Hypothalamus (tissue), 51 donors: ENCODE results near the gene MYL11.
"Not testable (repeated sequence)": the region's sequence is repeated elsewhere in the genome, so short reads cannot be mapped to it uniquely, and the experiment has no call there.

Experiments used
- DNase-seq, 51 donors: peaks; one replicate each; lab custom pipeline; 2025; lab: John Stamatoyannopoulos, UW

The MYL11 gene

DNA sequence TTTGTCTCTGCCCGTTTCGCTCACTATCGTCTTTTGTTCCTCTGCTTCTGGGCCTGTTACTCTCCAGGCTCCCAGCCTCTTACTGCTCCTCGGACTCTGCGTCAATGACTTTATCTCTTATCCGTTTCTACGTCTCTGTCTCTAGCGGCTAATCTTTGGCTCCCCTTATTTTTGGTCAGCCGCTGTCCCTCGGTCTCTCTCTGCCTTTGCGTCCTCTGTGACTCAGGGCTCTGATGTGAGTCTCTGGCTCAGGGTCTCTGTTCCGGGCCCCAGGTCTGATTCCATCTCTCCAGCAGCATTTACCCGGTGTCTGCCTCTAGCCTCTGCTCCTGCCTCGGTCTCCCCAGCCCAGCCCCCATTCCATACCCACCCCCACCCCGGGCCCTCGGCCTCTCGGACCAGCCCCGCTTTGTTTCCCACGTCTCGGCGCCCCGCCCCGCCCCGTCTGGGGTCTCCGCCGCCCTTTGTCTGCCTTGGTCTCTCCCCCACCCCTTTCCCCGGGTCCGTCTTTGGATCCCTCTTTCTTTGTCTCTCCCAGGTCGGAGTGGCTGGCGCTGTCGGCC, 20.1 kb downstream of the MYL11 start:
- DNase-seq: peak in 5 of 51 donors; percentile 21 to 57 (median 45)

DNA sequence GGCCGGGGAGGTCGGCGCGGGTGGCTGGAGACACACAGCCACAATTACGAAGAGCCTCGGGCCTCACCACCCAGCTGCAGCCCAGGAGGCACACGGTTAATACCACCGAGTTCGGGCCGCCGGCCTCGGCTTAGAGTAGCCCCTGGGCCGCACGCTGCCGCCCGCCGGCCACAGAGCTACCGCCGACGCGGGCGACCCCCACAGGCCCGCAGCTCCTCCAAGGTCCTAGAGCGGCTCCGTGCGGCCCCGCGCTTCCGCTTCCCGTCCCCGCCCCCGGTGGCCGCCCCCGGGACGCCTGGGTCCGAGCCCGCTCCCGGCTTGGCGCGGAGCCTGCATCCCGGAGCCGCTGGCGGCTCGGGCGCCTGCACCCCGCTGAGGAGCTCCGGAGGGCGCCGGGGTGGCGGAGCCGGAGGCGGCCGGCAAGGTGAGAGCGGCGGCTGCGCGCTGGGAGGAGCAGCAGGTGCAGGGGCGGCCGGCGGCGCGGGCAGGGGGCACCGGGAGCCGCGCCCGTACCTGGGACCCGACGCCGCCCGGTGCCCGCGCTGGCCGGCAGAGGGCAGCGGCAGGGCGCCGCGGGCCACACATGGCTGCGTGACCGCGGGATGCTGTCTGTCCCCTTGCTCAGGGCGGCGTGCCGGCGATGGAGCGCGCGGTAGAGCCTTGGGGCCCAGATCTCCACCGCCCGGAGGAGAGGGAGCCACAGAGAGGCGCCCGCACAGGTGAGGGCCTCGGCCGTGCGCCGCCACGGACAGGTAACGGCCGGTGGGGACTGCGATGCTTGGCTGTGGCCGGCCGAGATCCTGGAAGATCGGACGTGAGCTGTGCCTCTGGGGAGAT, 20.8 kb downstream of the MYL11 start, which contains the start of gene ZNF48:
Gene ZNF48, plus strand, starts transcription at position 266 of the 837 bp plus-strand sequence. Its CDS starts 375 bp downstream, at position 641.
- DNase-seq: peak in 47 of 51 donors; percentile 51 to 94 (median 84)

DNA sequence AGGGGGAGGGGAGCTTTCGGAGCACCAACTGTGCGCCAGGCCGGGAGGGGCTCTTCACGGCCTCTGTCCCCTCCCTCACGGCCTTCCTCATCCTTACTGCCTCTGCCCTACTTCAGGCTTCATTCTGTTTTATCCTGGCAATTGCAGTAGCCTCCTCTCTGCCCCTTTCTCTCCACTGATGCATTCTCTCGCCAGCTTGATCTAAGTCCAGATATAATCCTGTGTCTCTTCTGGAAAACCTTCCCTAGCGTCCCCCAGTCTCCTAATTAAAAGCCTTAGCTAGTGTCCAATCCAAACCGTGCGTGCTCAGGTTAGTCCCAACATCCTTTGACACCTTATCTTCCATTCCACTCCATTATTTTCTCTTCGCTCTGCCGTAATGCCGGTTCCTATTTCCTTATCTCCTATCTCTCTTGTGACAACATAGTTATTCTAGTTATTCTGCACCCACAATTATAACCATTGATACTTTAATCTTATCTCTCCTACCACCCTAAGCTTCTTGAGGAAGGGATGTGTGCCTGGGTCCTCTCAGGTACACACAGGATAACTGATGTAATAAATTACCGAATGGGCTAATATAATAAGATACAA, 21.5 kb downstream of the MYL11 start:
- no peak for DNase-seq

DNA sequence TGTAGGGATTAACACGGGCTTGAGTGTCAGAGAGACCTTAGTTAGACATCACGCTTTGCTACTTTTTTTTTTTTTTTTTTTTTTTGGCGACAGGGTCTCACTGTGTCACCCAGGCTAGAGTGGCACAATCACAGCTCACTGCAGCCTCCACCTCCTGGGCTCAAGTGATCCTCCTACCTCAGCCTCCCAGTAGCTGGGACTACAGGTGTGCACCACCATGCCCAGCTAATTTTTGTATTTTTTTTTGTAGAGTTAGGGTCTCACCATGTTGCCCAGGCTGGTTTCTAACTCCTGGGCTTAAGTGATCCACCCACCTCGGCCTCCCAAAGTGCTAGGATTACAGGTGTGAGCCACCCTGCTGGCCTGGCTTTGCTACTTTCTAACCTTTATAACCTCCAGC, 22.0 kb downstream of the MYL11 start:
- DNase-seq: not testable (repeated sequence)

DNA sequence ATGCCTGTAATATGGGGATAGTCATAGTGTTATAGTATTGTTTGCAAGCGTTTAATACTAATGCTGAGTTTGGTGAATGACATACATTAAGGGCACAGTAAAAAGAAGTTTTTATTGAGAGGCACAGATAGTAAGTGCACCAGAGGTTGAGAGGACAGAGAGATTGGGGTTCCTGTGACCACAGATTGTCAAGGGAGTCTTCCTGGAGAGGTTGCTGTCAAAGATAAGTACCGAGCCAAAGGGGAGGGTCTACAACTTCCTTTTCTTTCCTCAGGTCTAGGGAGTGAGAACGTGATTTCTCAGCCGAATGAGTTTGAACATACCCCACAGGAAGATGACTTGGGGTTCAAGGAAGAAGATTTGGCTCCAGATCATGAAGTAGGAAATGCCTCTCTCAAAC, 22.5 kb downstream of the MYL11 start:
- DNase-seq: no peak

DNA sequence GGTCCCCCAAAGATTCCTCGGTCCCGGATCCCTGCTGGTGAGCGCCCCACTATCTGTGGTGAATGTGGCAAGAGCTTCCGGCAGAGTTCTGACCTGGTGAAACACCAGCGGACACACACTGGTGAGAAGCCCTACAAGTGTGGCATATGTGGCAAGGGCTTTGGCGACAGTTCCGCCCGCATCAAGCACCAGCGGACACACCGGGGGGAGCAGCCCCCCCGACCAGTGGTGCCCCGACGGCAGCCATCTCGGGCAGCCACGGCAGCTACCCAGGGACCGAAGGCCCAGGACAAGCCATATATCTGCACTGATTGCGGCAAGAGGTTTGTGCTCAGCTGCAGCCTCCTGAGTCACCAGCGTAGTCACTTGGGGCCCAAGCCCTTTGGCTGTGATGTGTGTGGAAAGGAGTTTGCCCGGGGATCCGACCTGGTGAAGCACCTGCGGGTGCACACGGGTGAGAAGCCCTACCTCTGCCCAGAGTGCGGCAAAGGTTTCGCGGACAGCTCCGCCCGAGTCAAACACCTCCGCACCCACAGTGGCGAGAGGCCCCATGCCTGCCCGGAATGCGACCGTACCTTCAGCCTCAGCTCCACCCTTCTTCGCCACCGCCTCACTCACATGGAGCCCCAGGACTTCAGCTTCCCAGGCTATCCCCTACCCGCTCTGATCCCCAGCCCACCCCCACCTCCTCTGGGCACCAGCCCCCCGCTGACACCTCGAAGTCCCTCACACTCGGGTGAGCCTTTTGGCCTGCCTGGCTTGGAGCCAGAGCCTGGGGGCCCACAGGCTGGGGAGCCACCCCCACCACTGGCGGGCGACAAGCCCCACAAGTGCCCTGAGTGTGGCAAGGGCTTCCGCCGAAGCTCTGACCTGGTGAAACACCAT, 23.4 kb downstream of the MYL11 start:
- no peak for DNase-seq

DNA sequence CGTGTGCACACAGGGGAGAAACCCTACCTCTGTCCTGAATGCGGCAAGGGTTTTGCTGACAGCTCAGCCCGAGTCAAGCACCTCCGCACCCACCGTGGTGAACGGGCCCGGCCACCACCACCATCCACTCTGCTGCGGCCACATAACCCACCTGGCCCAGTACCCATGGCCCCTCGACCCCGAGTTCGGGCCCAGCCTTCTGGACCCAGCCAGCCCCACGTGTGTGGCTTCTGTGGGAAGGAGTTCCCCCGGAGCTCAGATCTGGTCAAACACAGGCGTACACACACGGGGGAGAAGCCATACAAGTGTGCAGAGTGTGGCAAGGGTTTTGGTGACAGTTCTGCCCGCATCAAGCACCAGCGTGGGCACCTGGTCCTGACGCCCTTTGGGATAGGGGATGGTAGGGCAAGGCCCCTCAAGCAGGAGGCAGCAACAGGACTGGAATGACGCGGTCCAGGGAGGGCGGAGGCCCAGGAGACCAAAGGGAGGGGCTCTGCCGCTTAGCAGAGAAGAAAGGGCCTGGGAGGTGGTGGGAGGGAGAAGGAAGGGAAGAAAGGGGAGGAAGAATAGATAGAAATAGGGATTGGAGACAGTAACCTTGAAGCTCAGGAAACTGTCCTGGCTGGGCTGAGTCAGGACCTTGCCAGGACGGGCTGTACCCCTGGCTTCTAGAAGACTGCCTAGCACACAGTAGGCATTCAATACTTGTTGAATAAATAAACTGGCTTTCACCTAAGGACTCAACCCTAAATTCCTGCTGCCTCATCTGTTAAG, 24.2 kb downstream of the MYL11 start:
- DNase-seq: no peak

DNA sequence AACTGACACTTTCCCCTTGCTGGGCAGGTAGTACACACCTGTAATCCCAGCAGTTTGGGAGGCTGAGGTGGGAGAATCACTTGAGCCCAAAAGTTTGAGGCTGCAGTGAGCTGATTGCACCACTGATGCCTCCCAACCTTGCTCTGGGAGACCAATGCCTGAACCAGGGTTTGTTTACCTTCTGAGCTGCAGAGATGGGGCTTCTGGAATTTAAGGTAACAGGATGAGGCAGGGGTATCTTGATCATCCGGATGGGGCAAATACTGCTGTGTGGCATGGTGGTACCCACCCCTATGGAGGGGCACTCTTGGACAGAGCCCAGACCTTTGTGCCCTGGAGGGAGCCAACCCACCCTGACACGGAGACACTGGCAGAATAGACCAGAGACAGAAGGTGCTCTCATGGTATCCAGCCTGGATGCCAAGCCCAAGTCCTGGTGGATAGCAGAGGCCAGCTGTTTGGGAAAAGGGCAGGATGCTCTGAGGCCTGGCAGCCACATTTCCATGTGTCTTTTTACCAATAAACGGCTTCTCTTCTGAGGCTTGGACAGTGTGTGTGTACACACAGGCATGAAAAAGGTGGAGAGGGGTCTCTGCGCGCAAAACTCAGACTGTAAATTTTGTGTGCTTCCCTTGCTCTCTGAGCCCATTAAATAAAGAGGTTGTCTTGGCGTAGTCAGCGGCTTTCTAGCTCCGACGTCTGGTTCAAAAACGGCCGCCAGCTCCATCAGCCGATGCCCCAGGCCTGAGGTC, 25.0 kb downstream of the MYL11 start:
- DNase-seq: peak in 2 of 51 donors; percentile 40 to 60

DNA sequence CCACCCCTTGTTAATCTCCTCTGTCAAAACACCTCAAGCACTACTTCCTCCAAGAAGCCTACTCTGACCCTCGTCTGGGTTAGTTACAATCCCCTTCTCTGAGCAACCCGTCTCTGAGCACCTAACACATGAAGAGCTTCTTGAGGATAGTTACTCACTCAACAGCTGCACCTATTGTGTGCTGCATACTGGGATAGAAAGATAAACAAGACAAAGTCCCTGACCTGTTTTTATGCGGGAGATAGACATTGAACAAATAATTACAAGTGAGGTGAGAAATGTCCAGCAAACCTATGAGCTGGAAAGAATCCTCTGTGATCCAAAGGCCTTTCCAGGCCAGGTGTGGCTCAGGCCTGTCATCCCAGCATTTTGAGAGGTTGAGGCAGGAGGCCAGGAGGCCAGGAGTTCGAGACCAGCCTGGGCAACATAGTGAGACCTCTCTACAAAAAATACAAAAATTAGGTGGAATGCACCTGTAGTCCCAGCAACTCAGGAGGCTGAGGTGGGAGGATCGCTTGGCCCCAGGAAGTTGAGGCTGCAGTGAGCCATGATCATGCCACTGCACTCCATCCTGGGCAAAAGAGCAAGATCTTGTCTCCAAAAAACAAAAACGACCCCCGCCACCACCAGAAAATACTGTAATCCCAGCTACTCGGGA, 27.3 kb downstream of the MYL11 start:
- DNase-seq: no peak

DNA sequence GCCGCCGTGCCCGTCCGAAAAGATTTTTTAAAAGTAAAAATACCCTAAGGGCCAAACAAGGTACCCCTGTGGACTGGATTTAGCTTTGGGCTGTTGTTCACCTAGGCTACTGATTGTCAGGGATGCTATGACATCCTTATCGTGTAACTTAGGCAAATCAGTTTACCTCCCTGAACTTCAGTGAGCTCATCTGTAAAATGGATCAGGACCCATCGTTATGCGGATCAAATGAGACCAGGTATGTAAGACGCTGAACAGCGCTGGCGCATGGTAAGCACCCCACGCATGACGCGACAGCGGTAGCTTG, 32.1 kb downstream of the MYL11 start:
- DNase-seq: no peak

DNA sequence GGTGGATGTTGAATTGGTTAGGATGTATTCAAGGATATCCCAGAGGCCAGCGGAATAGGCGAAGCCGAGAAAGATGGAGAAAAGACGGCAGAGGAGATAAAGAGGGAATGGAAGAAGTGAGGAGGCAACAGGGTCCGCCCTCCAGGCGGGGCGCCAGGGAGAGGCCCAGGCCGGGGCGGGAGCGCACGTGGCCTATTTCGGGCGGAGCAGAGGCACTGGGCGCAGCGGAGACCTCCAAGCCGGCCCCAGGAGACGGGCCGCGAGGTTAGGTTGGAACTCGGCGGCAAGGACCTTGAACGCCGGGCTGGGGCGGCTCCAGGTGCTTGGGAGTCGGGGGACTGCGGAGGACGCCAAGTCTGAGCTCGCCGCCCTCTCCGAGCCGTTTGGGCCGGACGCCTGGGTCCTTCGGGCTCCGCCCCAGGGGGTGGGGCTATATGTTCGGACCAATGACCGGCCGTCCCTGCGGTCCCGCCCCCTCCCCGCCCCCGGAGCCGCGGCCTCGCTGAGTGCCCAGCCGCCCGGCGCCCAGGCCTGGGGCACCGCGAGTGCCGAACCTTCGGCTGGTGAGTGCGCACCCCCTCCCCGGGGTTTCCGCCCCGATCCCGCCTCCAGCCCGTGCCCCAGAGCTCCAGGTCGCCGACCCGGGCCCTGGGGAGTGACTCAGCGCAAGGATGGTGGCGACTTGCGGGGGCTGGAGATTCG, 32.7 kb downstream of the MYL11 start, which contains the start of gene ZNF771:
Gene ZNF771, plus strand, starts transcription at position 505 of the 702 bp plus-strand sequence. CDS start 448 bp downstream, outside the sequence.
- DNase-seq: peak; percentile 68 to 96 (median 88)

DNA sequence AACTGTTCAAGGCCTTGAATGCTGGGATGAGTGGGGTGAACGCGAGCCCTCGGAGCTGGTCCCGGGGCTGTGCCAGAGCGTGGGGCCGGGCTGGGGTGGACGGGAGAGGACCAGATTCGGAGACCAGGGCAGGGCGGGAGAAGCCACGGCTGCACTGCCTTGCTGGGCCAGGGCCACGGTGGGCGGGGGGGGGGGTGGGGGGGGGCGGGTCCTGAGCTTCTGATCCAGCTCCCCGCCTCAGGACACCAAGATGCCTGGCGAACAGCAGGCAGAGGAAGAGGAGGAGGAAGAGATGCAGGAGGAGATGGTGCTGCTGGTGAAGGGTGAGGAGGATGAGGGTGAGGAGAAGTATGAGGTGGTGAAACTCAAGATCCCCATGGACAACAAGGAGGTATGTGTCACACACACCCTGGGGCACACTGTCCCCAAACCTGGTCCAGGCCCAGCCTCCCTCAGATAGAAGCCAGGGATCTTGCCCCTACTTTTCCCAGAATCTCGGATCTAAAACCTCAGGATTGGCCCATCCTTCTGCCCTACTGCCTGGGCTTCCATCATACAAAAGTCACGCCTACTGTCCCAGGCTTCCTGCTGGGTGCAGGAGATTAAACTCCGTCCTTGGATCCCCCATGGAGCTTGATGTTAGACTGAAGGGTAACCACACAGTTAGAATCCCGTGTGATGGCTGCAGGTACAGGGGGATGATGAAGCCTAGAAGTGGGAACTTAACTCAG, 33.4 kb downstream of the MYL11 start:
- DNase-seq: peak in 9 of 51 donors; percentile 16 to 67 (median 49)

DNA sequence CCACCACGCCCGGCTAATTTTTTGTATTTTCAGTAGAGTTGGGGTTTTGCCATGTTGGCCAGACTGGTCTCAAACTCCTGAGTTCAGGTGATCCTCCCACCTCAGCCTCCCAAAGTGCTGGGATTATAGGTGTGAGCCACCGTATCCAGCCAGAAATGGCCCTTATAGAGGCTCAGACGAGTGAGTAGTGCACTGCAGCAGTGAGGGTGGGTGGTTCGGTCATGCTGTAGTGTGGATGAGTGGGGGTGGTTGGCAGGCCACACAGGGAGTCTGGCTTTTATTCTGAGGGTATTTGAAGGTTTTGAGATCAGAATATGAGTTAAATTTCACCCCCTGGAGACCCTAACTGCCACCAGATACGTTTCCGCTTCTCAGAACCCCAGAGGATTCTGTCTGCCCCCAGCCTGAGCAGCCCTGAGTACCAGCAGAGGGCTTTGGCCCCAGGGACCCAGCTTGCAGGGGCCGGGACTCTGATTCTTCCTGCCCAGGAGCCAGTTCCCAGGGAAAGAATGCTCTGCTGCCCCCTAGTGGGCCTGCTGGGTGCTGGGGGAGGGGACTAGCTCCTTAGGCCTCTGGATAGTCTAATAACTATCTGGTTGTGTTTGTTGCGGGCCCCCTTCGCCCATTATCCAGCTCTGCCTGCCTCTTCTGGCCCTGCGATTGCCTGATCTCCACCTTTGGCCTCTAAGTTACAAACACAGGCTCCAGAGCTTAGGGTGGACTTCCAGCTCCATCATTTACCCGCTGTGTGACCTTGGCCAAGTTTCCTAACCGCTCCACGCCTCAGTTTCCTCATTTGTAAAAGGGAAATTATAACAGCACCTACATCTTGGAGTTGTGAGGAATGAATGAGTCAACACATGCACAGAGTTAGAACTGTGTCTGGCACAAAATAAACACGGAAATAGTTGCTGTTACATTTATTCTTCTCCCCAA, 34.8 kb downstream of the MYL11 start:
- DNase-seq: peak; percentile 36 to 94 (median 77)

DNA sequence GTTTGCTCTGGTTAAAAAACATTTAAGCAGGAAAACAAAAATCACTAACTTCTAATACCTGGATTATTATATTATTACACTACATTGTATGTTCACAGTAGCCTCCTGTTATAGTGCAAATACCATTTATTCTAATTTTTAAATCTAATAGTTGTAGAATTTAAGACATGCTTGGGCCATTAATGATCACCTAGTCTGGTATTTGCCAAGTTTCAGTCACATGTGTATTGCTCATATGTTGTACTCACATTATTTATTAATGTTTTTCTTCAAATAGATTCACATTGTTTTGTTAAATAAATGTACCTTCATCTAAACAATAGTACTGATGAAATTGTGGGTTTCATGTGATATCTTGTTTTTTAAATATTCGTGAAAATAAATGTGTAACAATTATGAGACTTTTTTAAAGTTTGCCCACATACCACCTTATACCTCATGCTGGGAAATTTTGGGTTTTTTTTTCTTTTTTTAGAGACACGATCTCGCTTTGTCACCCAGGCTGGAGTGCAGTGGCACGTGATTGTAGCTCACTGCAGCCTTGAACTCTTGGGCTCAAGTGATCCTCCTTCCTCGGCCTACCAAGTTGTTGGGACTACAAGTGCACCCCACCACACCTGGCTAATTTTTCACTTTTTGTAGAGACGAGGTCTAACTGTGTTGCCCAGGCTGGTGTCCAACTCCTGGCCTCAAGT, 38.7 kb downstream of the MYL11 start:
- DNase-seq: no peak

DNA sequence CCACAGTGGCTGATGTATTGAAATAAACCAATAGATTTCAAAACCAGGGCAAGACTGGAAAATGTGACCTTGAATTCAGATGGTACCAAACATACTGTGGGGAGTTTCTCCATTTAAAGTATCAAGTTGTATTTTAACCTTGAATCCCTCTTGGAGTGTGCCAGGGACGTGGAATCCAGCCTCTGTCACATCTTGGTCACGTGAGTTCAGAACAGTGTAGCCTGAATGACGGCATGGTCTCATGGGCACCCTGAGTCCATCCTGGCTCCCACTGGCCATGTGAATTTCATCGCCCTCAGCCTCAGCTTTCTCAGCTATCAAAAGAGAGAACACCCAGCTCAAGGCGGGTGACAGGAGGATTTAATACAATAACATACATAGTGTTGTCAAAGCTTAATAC, 39.6 kb downstream of the MYL11 start:
- DNase-seq: no peak
